Bladder microvascular endothelial cell (primary cell): ENCODE results near the gene TENT5C. TPM values are rescaled to one million over a fixed set of nuclear protein-coding genes. Genes with fewer than 3 reads are reported as not detected.

Experiments
- total RNA-seq: library from RNA; depleted of rRNA; stranded (reverse); fragments of >200 nt; gene quantifications from 2 replicates; pipeline ENCODE4 v1.2.3, GENCODE V29; 2014

Gene TENT5C
- total RNA-seq: 0.16 and 1.1 TPM in 2 replicates

DNA sequence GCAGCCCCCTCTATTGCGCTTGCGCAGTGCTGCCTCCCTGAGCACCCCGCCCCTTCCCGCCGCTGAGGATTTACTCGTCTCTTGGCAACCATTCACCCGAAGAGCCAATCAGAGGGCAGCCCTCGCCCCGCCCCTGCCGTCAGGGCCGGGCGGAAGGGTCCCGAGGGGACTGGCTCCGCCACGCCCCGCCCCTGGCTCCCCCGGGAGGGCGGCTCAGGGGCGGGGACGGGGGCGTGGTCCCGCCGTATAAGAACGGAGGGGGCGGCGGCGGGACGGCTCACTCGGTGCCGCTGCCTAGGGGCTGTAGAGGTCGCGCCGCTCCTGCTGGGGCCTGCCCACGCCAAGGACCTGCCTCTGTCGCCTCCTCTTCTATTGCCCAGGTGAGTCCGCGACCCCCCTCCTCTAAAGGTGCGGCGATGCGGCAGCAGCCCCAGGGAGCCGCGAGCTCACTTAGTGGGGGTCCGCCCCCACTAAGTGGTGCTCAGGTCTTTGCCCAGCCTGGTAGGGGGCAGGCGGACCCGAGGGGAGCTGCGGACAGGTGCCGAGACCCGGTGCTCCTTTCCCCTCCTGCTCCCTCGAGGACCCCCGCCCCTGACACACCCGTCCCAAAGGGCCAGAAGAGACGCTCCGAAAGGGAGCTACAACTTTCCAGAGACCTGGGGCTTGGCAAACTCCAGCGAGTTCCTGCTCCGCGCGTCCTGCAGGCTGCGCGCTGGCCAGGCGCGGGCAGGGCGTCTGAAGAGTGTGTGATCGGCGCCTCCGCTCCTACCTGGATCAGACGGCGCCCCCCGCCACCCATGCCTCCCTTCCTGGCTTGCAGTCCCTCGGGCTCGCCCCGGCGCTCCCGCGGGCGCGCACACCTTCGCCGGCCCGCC lies at the start of gene TENT5C:
Gene TENT5C (plus strand): TSS at position 275 of the 875 bp plus-strand sequence. CDS start 16,821 bp downstream, outside the sequence.

Other genes starting within 250 kb of the TENT5C start
- 25.6 and 66.1 TPM in 2 replicates for gene MAN1A2, start 238.6 kb upstream of the TENT5C start, total RNA-seq